ENCODE data around the gene SPTBN5.

SPTBN5 gene

GRCh38 chr15:41899854-41900442 lies 6.1 kb upstream of the SPTBN5 start:
- no peak overlapping the region for H3K4me3 Mint-ChIP-seq
- H3K9me3 Mint-ChIP-seq = no peaks in the 10 kb centered on the region
- no peaks in the 10 kb centered on the region for H3K27me3 Mint-ChIP-seq (ENCODE audit: low read depth, poor library complexity)
- TF ChIP-seq CTCF (IDR thresholded peaks at IDR 0.05) = no peak
- H3K4me1 Mint-ChIP-seq = peaks cover 56% of the 10 kb centered on the region
- H3K27ac Mint-ChIP-seq = no peak overlapping the region
- H3K36me3 Mint-ChIP-seq (ENCODE audit: low read depth) = peaks cover 11% of the 10 kb centered on the region
- DNase-seq = no peak

GRCh38 chr15:41897363-41897799 lies 3.5 kb upstream of the SPTBN5 start:
- no peak for DNase-seq
- H3K36me3 Mint-ChIP-seq (ENCODE audit: low read depth) = peaks cover 11% of the 10 kb centered on the region
- H3K27ac Mint-ChIP-seq = peak overlapping the region; percentile 73
- H3K4me3 Mint-ChIP-seq = peak overlapping the region; percentile 3
- peaks cover 46% of the 10 kb centered on the region for H3K4me1 Mint-ChIP-seq
- H3K27me3 Mint-ChIP-seq (ENCODE audit: low read depth, poor library complexity) = peaks cover under 1% of the 10 kb centered on the region
- no peak for TF ChIP-seq CTCF (IDR thresholded peaks at IDR 0.05)
- H3K9me3 Mint-ChIP-seq = no peaks in the 10 kb centered on the region

GRCh38 chr15:41896566-41896965 lies 2.7 kb upstream of the SPTBN5 start:
- H3K27me3 Mint-ChIP-seq (ENCODE audit: low read depth, poor library complexity) = peaks cover 6% of the 10 kb centered on the region
- H3K27ac Mint-ChIP-seq = peak overlapping the region; percentile 32
- no peak overlapping the region for H3K4me3 Mint-ChIP-seq
- H3K36me3 Mint-ChIP-seq (ENCODE audit: low read depth) = peaks cover 10% of the 10 kb centered on the region
- H3K9me3 Mint-ChIP-seq = no peaks in the 10 kb centered on the region
- peaks cover 46% of the 10 kb centered on the region for H3K4me1 Mint-ChIP-seq
- TF ChIP-seq CTCF (IDR thresholded peaks at IDR 0.05) = no peak
- no peak for DNase-seq

- Mint-ChIP-seq H3K27ac (no peak overlapping the region), H3K9me3 (no peaks in the 10 kb centered on the region), H3K36me3 (ENCODE audit: low read depth) (peaks cover 4% of the 10 kb centered on the region), H3K27me3 (ENCODE audit: low read depth, poor library complexity) (peaks cover 12% of the 10 kb centered on the region), H3K4me1 (peaks cover 40% of the 10 kb centered on the region), H3K4me3 (no peak overlapping the region)
- TF ChIP-seq CTCF (IDR thresholded peaks at IDR 0.05) = no peak
- no peak for DNase-seq
These were observed 2.1 kb upstream of the SPTBN5 start for GRCh38 chr15:41895957-41896356.

- no peak for TF ChIP-seq CTCF (IDR thresholded peaks at IDR 0.05)
- DNase-seq = no peak
- peaks cover 14% of the 10 kb centered on the region for H3K27me3 Mint-ChIP-seq (ENCODE audit: low read depth, poor library complexity)
- peak overlapping the region; percentile 24 for H3K27ac Mint-ChIP-seq
- H3K4me1 Mint-ChIP-seq = peaks cover 37% of the 10 kb centered on the region
- H3K36me3 Mint-ChIP-seq (ENCODE audit: low read depth) = no peaks in the 10 kb centered on the region
- H3K9me3 Mint-ChIP-seq = no peaks in the 10 kb centered on the region
- H3K4me3 Mint-ChIP-seq = no peak overlapping the region
These were observed 1.6 kb upstream of the SPTBN5 start for GRCh38 chr15:41895491-41895890.

GRCh38 chr15:41894791-41895463 lies 1.1 kb upstream of the SPTBN5 start:
- Mint-ChIP-seq H3K4me1 (peaks cover 37% of the 10 kb centered on the region), H3K27ac (peak overlapping the region; percentile 24), H3K36me3 (ENCODE audit: low read depth) (no peaks in the 10 kb centered on the region), H3K9me3 (no peaks in the 10 kb centered on the region), H3K4me3 (no peak overlapping the region), H3K27me3 (ENCODE audit: low read depth, poor library complexity) (peaks cover 14% of the 10 kb centered on the region)
- TF ChIP-seq CTCF (IDR thresholded peaks at IDR 0.05) = no peak
- no peak for DNase-seq
